H1 (cell line): ENCODE measurements around the gene SIPA1L2. TPM values are rescaled to one million over a fixed set of nuclear protein-coding genes. Genes with fewer than 3 reads are reported as not detected.

Experiments used
- CTBP2 ChIP-seq: IDR thresholded peaks from 2 replicates; pipeline ENCODE4 v1.7.0; 2011; ENCODE audit warnings: borderline replicate concordance, mild to moderate bottlenecking, moderate library complexity, mixed read lengths, low read length; ENCODE audit not compliant: insufficient read depth, insufficient read length
- HDAC2 ChIP-seq, 2 experiments: fragments of 300-600 bp in 1 of 2; sonication (generic) in 1 of 2; IDR thresholded peaks; 2 replicates each; pipeline ENCODE4 v1.6.1; 2011 to 2012; ENCODE audit warnings: low read depth in 2 of 2, low read length in 2 of 2, mild to moderate bottlenecking in 2 of 2, moderate library complexity in 2 of 2, borderline replicate concordance in 1 of 2, inconsistent platforms in 1 of 2
- polyA plus RNA-seq, 7 experiments: library from polyadenylated mRNA; depleted of rRNA in 3 of 7; stranded (reverse) in 5 of 7; unstranded in 2 of 7; fragments of >200 nt in 5 of 7; fragments of 200-250 nt in 2 of 7; gene quantifications; 1 replicate in 5 of 7; 2 replicates in 1 of 7; 4 replicates in 1 of 7; pipeline versions ENCODE4 v1.2.1 to v1.2.3, GENCODE V29; 2011 to 2013; ENCODE audit warnings: missing spikeins in 2 of 7, mixed read lengths in 2 of 7
- total RNA-seq: library from RNA; stranded (reverse); fragmentation: NEBNext Ultra II Directional; extraction: Animal tissue kit (Norgen Biotek cat#: 25700); gene quantifications from 2 replicates; pipeline ENCODE4 v1.2.1, GENCODE V29; 2021
- TF ChIP-seq, protein P1 (sequence below): IDR thresholded peaks from 2 replicates; pipeline ENCODE4 v1.6.1; 2012; ENCODE audit warnings: inconsistent platforms

The SIPA1L2 gene
- total and polyA plus RNA-seq, 2 of the 8 experiments (the other 6 are each of a cell fraction or from before 2014, with no cell fraction given) = 7.7 to 13.2 TPM

DNA sequence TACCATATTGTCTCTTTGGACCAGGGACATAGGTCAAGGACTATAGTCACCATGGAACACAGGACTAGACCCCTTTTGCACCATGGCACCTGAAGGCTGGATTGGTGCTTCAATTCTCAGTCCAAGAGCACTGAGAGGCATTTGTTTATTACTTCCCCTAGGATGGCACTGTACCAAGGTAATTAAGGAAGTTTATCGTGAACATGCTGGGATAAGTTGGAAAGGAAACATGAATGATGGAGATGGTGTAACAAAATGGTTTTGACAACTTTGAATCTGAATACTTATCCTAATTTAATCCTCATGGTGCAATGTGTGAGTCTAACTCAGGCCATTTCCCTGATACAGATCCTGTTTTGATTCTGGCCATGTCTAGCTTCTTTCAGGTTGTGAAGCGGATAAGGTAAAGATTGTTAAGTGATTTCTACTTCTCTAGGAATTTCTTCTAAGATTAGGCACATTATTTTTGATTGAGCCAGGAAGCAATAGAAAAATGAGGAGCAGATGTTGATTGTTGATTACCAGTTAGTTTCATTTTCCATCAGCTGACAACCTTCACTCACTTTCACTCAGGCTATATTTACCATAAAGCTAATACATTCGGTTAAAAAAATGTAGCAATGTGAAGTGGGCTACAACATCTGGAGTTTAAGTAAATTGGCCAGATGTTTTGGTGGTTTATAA, 37.3 kb upstream of the SIPA1L2 start (continued):
- TF ChIP-seq, protein P1, sequence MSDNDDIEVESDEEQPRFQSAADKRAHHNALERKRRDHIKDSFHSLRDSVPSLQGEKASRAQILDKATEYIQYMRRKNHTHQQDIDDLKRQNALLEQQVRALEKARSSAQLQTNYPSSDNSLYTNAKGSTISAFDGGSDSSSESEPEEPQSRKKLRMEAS = no peak
- no peak for TF ChIP-seq HDAC2 (IDR thresholded peaks at IDR 0.05; ENCODE audit: borderline replicate concordance in 1 of 2, low read depth in 2 of 2, low read length in 2 of 2)
- TF ChIP-seq CTBP2 = no peak
